Sigmoid colon (tissue), 7 donors: Measurements from ENCODE around the gene RHOB. TPM values are rescaled to one million over a fixed set of nuclear protein-coding genes. Genes with fewer than 3 reads are reported as not detected.
A peak's percentile ranks its signal among the peaks of the same experiment; 100 is the strongest.

ENCODE experiments used
- DNase-seq: peaks from one replicate; pipeline ENCODE4 v3.0.0-alpha.2; 2019
- H3K27ac ChIP-seq, 4 donors: fragments of 200-600 bp; sonication (generic); one replicate each; pipeline ENCODE4 v1.5.1; 2016 to 2019; ENCODE audit warnings: mild to moderate bottlenecking in 1 of 4
- H3K27me3 ChIP-seq, 3 donors: fragments of 200-600 bp; sonication (generic); one replicate each; pipeline ENCODE4 v1.5.1; 2019; ENCODE audit warnings: mild to moderate bottlenecking in 1 of 3
- H3K36me3 ChIP-seq, 4 donors: fragments of 200-600 bp; sonication (generic); one replicate each; pipeline ENCODE4 v1.5.1; 2016 to 2019
- H3K4me1 ChIP-seq, 4 donors: fragments of 200-600 bp; sonication (generic); one replicate each; pipeline ENCODE4 v1.5.1; 2017 to 2019
- H3K4me3 ChIP-seq, 4 donors: fragments of 200-600 bp; sonication (generic); one replicate each; pipeline ENCODE4 v1.5.1; 2017 to 2019; ENCODE audit warnings: mild to moderate bottlenecking in 2 of 4, moderate library complexity in 1 of 4
- H3K9me3 ChIP-seq, 4 donors: fragments of 200-600 bp in 3 of 4; sonication (generic) in 3 of 4; one replicate each; pipeline versions ENCODE4 v1.5.1 to v1.6.1; 2013 to 2019
- CTCF ChIP-seq, 4 experiments: fragments of 450-650 bp in 3 of 4; fragments of 200-600 bp in 1 of 4; IDR thresholded peaks; one replicate each; pipeline ENCODE4 v1.5.1; 2016 to 2019; ENCODE audit warnings: antibody characterized with exemption in 4 of 4, mild to moderate bottlenecking in 3 of 4, moderate library complexity in 2 of 4
- EP300 ChIP-seq, 4 donors: sonication (generic); formaldehyde crosslinking; IDR thresholded peaks; one replicate each; pipeline ENCODE4 v1.6.1; 2017; ENCODE audit warnings: antibody characterized with exemption in 4 of 4
- POLR2A ChIP-seq, 2 donors: fragments of 450-650 bp; IDR thresholded peaks; one replicate each; pipeline ENCODE4 v1.6.1; 2016; ENCODE audit warnings: antibody characterized with exemption in 2 of 2, mild to moderate bottlenecking in 2 of 2, moderate library complexity in 2 of 2
- POLR2AphosphoS5 ChIP-seq, 4 donors: sonication (generic); formaldehyde crosslinking; IDR thresholded peaks; one replicate each; pipeline ENCODE4 v1.6.1; 2017; ENCODE audit warnings: antibody characterized with exemption in 4 of 4
- WGBS, 2 donors: extraction: QIAGEN DNeasy Blood & Tissue Kit; methylation state at CpG; one replicate each; pipeline ENCODE4 v1.1.7; 2013; 5-methylcytosine and 5-hydroxymethylcytosine counted together
- intact Hi-C: fragments of 100-400 bp; cut with DNase I; formaldehyde crosslinking; loops from one replicate; pipeline ENCODE4 v1.15.1; 2023
- polyA plus RNA-seq, 3 donors: library from polyadenylated mRNA; stranded (reverse); fragments of 200-250 nt; gene quantifications; one replicate each; pipeline ENCODE4 v1.2.3, GENCODE V29; 2013
- total RNA-seq, 4 donors: library from RNA; depleted of rRNA; stranded (reverse); fragments of >200 nt; gene quantifications; one replicate each; pipeline ENCODE4 v1.1.0, GENCODE V29; 2016
- donor health status: healthy with polysubstance abuse.
- donor health status: Bipolar disorder and iron deficiency.
- donor health status: healthy.

The RHOB gene
- total and polyA plus RNA-seq, 7 donors: 60.6 to 1,323 (median 753) TPM

- 24 to 53% methylated on average over 7 of the region's 7 CpGs for WGBS, 2 donors
- peak; percentile 84 for DNase-seq
- no peaks in the 10 kb centered on the region for H3K36me3 ChIP-seq
- no peaks in the 10 kb centered on the region for H3K9me3 ChIP-seq
- no peak overlapping the region for H3K4me3 ChIP-seq
- no peaks in the 10 kb centered on the region for H3K27me3 ChIP-seq
- H3K27ac ChIP-seq: peak overlapping the region; percentile 56 to 69 (median 62)
- H3K4me1 ChIP-seq: peaks cover 0 to 15% (median 10%) of the 10 kb centered on the region in 4 donors
- TF ChIP-seq CTCF (IDR thresholded peaks at IDR 0.05): no peak
- peak; percentile 60 to 81 (median 70) for TF ChIP-seq POLR2AphosphoS5 (IDR thresholded peaks at IDR 0.05)
- peak; percentile 89 to 98 (median 92) for TF ChIP-seq EP300 (IDR thresholded peaks at IDR 0.05)
- TF ChIP-seq POLR2A (IDR thresholded peaks at IDR 0.05): peak; percentile 40 to 47
- intact Hi-C loops: loop anchor here (5.0 kb wide), 1 partner anchor 41 kb away; no protein-coding TSS in a partner anchor
Measured at GRCh38 chr2:20438334-20439192, 8.3 kb upstream of the RHOB start.

- H3K9me3 ChIP-seq: no peaks in the 10 kb centered on the region
- H3K27me3 ChIP-seq: no peaks in the 10 kb centered on the region
- DNase-seq: peak; percentile 45
- no peaks in the 10 kb centered on the region for H3K36me3 ChIP-seq
- intact Hi-C loops: loop anchor here (5.0 kb wide), 1 partner anchor 42 kb away; no protein-coding TSS in a partner anchor
- peak overlapping the region; percentile 56 to 69 (median 62) for H3K27ac ChIP-seq
- WGBS, 2 donors: 25 to 71% methylated on average over 4 of the region's 4 CpGs
- no peak overlapping the region for H3K4me3 ChIP-seq
- H3K4me1 ChIP-seq: peaks cover 0 to 20% (median 16%) of the 10 kb centered on the region in 4 donors
- TF ChIP-seq CTCF (IDR thresholded peaks at IDR 0.05): no peak
- TF ChIP-seq POLR2A (IDR thresholded peaks at IDR 0.05): no peak
- no peak for TF ChIP-seq EP300 (IDR thresholded peaks at IDR 0.05)
- TF ChIP-seq POLR2AphosphoS5 (IDR thresholded peaks at IDR 0.05): no peak
Measured at GRCh38 chr2:20439193-20439475, 7.7 kb upstream of the RHOB start.

- peak overlapping the region; percentile 56 to 69 (median 62) for H3K27ac ChIP-seq
- intact Hi-C loops: loop anchor here (5.0 kb wide), 1 partner anchor 42 kb away; no protein-coding TSS in a partner anchor
- no peaks in the 10 kb centered on the region for H3K9me3 ChIP-seq
- DNase-seq: peak; percentile 62
- no peak overlapping the region for H3K4me3 ChIP-seq
- no peaks in the 10 kb centered on the region for H3K27me3 ChIP-seq
- H3K4me1 ChIP-seq: peaks cover 0 to 24% (median 18%) of the 10 kb centered on the region in 4 donors
- 67 to 86% methylated on average over 5 of the region's 5 CpGs for WGBS, 2 donors
- TF ChIP-seq POLR2A (IDR thresholded peaks at IDR 0.05) (no peak), POLR2AphosphoS5 (IDR thresholded peaks at IDR 0.05) (peak; percentile 13 to 56 (median 44)), CTCF (IDR thresholded peaks at IDR 0.05) (no peak), EP300 (IDR thresholded peaks at IDR 0.05) (peak in 3 of 4 donors; percentile 15 to 81 (median 54))
- H3K36me3 ChIP-seq: no peaks in the 10 kb centered on the region
Measured at GRCh38 chr2:20439503-20439902, 7.4 kb upstream of the RHOB start.

GRCh38 chr2:20440001-20440560 lies 6.8 kb upstream of the RHOB start:
- Histone ChIP-seq H3K4me1 (peaks cover 0 to 30% (median 24%) of the 10 kb centered on the region in 4 donors), H3K27me3 (no peaks in the 10 kb centered on the region), H3K27ac (peak overlapping the region in 2 of 4 donors; percentile 36 to 44), H3K4me3 (no peak overlapping the region), H3K9me3 (no peaks in the 10 kb centered on the region), H3K36me3 (no peaks in the 10 kb centered on the region)
- intact Hi-C loops: no loop called here
- WGBS, 2 donors: 95 to 96% methylated on average over 6 of the region's 6 CpGs
- DNase-seq: peak; percentile 58
- TF ChIP-seq CTCF (IDR thresholded peaks at IDR 0.05) (no peak), POLR2A (IDR thresholded peaks at IDR 0.05) (no peak), POLR2AphosphoS5 (IDR thresholded peaks at IDR 0.05) (no peak), EP300 (IDR thresholded peaks at IDR 0.05) (no peak)
